ENCODE data around the gene KRTAP10-2. TPM values are rescaled to one million over a fixed set of nuclear protein-coding genes. Genes with fewer than 3 reads are reported as not detected.

Gene KRTAP10-2
- total RNA-seq, 2 experiments from 2014 or later: not detected

- Mint-ChIP-seq H3K9me3 (no peaks in the 10 kb centered on the region), H3K4me1 (no peaks in the 10 kb centered on the region), H3K36me3 (no peaks in the 10 kb centered on the region), H3K27ac (no peak overlapping the region), H3K27me3 (no peaks in the 10 kb centered on the region), H3K4me3 (no peak overlapping the region)
- no peak for DNase-seq
Observed at GRCh38 chr21:44520326-44521300, 30.7 kb downstream of the KRTAP10-2 start.

- Mint-ChIP-seq H3K4me1 (no peaks in the 10 kb centered on the region), H3K9me3 (no peaks in the 10 kb centered on the region)
Observed at GRCh38 chr21:44519346-44520325, 31.7 kb downstream of the KRTAP10-2 start.

GRCh38 chr21:44518686-44519085 lies 32.6 kb downstream of the KRTAP10-2 start:
- Mint-ChIP-seq H3K9me3 (no peaks in the 10 kb centered on the region), H3K27me3 (no peaks in the 10 kb centered on the region), H3K27ac (no peak overlapping the region), H3K4me1 (no peaks in the 10 kb centered on the region), H3K36me3 (no peaks in the 10 kb centered on the region), H3K4me3 (no peak overlapping the region)
- DNase-seq: no peak

More at GRCh38 chr21:44519346-44520325, 31.7 kb downstream of the KRTAP10-2 start:
- Mint-ChIP-seq H3K27me3 (no peaks in the 10 kb centered on the region), H3K36me3 (no peaks in the 10 kb centered on the region), H3K27ac (no peak overlapping the region), H3K4me3 (no peak overlapping the region)
- no peak for DNase-seq

GRCh38 chr21:44517175-44517899 lies 34.0 kb downstream of the KRTAP10-2 start:
- Mint-ChIP-seq H3K27me3 (no peaks in the 10 kb centered on the region), H3K36me3 (no peaks in the 10 kb centered on the region), H3K4me1 (no peaks in the 10 kb centered on the region), H3K9me3 (no peaks in the 10 kb centered on the region), H3K4me3 (no peak overlapping the region), H3K27ac (no peak overlapping the region)
- DNase-seq: peak; percentile 33

GRCh38 chr21:44516828-44517174 lies 34.5 kb downstream of the KRTAP10-2 start:
- no peak overlapping the region for H3K27ac Mint-ChIP-seq
- no peaks in the 10 kb centered on the region for H3K27me3 Mint-ChIP-seq

GRCh38 chr21:44516342-44516741 lies 35.0 kb downstream of the KRTAP10-2 start:
- DNase-seq: no peak
- no peak overlapping the region for H3K4me3 Mint-ChIP-seq
- H3K27me3 Mint-ChIP-seq: no peaks in the 10 kb centered on the region
- no peaks in the 10 kb centered on the region for H3K9me3 Mint-ChIP-seq
- no peaks in the 10 kb centered on the region for H3K36me3 Mint-ChIP-seq
- H3K27ac Mint-ChIP-seq: no peak overlapping the region
- H3K4me1 Mint-ChIP-seq: no peaks in the 10 kb centered on the region

More at GRCh38 chr21:44516828-44517174, 34.5 kb downstream of the KRTAP10-2 start:
- H3K4me3 Mint-ChIP-seq: no peak overlapping the region
- no peaks in the 10 kb centered on the region for H3K9me3 Mint-ChIP-seq
- no peaks in the 10 kb centered on the region for H3K36me3 Mint-ChIP-seq
- H3K4me1 Mint-ChIP-seq: no peaks in the 10 kb centered on the region
- no peak for DNase-seq

GRCh38 chr21:44515359-44516165 lies 35.7 kb downstream of the KRTAP10-2 start:
- no peaks in the 10 kb centered on the region for H3K36me3 Mint-ChIP-seq
- DNase-seq: no peak
- H3K4me3 Mint-ChIP-seq: no peak overlapping the region
- H3K4me1 Mint-ChIP-seq: no peaks in the 10 kb centered on the region
- no peaks in the 10 kb centered on the region for H3K9me3 Mint-ChIP-seq
- no peaks in the 10 kb centered on the region for H3K27me3 Mint-ChIP-seq
- H3K27ac Mint-ChIP-seq: no peak overlapping the region

- H3K27ac Mint-ChIP-seq: no peak overlapping the region
- H3K4me1 Mint-ChIP-seq: no peaks in the 10 kb centered on the region
- H3K9me3 Mint-ChIP-seq: no peaks in the 10 kb centered on the region
- H3K36me3 Mint-ChIP-seq: no peaks in the 10 kb centered on the region
- no peak overlapping the region for H3K4me3 Mint-ChIP-seq
- H3K27me3 Mint-ChIP-seq: no peaks in the 10 kb centered on the region
- no peak for DNase-seq
Observed at GRCh38 chr21:44514746-44515358, 36.5 kb downstream of the KRTAP10-2 start.

GRCh38 chr21:44514218-44514520 lies 37.1 kb downstream of the KRTAP10-2 start:
- Mint-ChIP-seq H3K27ac (no peak overlapping the region), H3K9me3 (no peaks in the 10 kb centered on the region), H3K36me3 (no peaks in the 10 kb centered on the region), H3K4me3 (no peak overlapping the region), H3K4me1 (no peaks in the 10 kb centered on the region), H3K27me3 (no peaks in the 10 kb centered on the region)
- DNase-seq: no peak

GRCh38 chr21:44513389-44514217 lies 37.7 kb downstream of the KRTAP10-2 start:
- H3K27me3 Mint-ChIP-seq: no peaks in the 10 kb centered on the region
- H3K27ac Mint-ChIP-seq: no peak overlapping the region
- no peak for DNase-seq
- H3K4me1 Mint-ChIP-seq: no peaks in the 10 kb centered on the region
- H3K36me3 Mint-ChIP-seq: no peaks in the 10 kb centered on the region
- no peaks in the 10 kb centered on the region for H3K9me3 Mint-ChIP-seq
- H3K4me3 Mint-ChIP-seq: no peak overlapping the region

GRCh38 chr21:44512496-44513388 lies 38.6 kb downstream of the KRTAP10-2 start:
- Mint-ChIP-seq H3K9me3 (no peaks in the 10 kb centered on the region), H3K36me3 (no peaks in the 10 kb centered on the region), H3K27ac (no peak overlapping the region), H3K27me3 (no peaks in the 10 kb centered on the region), H3K4me3 (no peak overlapping the region), H3K4me1 (no peaks in the 10 kb centered on the region)
- no peak for DNase-seq

GRCh38 chr21:44511938-44512275 lies 39.4 kb downstream of the KRTAP10-2 start:
- no peak for DNase-seq
- Mint-ChIP-seq H3K4me1 (no peaks in the 10 kb centered on the region), H3K9me3 (no peaks in the 10 kb centered on the region), H3K36me3 (no peaks in the 10 kb centered on the region), H3K27me3 (no peaks in the 10 kb centered on the region), H3K27ac (no peak overlapping the region), H3K4me3 (no peak overlapping the region)

Data from activated naive CD8-positive, alpha-beta T cell treated with anti-CD3 and anti-CD28 coated beads for 36 hours (primary cell).